ENCODE data around the gene NDP. TPM values are rescaled to one million over a fixed set of nuclear protein-coding genes. Genes with fewer than 3 reads are reported as not detected.

The NDP gene
- total and polyA plus RNA-seq, 2 donors (not counting 1 experiment from before 2014, with no cell fraction given): not detected

DNA sequence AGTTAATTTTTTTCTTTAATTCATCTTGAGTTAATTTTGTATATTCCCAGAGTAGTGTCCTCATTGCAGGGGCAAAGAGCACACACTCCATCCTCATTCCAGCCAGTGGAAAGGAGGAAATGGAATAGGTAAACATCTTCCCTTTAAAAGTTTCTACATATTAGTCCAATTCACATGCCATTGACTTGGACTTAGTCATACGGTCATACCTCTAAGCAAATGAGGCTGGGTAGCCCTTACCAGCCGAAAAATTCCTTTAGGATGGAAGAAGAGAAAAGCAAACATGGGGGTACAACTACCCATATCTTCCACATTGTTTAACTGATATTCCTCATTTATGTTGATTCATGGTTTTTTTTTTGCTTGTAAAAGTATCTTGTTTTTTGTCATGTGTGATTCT is 37.4 kb upstream of the NDP start:
- no peak overlapping the region for H3K9ac ChIP-seq (ENCODE audit: low read length)
- H3K4me3 ChIP-seq (ENCODE audit: control extremely low read depth in 1 of 5, extremely low read depth in 1 of 5, insufficient read depth in 1 of 5, low read depth in 2 of 5, low read length in 4 of 5): no peak overlapping the region
- TF ChIP-seq EZH2 (IDR thresholded peaks at IDR 0.05; ENCODE audit: borderline replicate concordance, insufficient read depth, low read depth, low read length, poor library complexity, severe bottlenecking): no peak
- TF ChIP-seq, protein P1, sequence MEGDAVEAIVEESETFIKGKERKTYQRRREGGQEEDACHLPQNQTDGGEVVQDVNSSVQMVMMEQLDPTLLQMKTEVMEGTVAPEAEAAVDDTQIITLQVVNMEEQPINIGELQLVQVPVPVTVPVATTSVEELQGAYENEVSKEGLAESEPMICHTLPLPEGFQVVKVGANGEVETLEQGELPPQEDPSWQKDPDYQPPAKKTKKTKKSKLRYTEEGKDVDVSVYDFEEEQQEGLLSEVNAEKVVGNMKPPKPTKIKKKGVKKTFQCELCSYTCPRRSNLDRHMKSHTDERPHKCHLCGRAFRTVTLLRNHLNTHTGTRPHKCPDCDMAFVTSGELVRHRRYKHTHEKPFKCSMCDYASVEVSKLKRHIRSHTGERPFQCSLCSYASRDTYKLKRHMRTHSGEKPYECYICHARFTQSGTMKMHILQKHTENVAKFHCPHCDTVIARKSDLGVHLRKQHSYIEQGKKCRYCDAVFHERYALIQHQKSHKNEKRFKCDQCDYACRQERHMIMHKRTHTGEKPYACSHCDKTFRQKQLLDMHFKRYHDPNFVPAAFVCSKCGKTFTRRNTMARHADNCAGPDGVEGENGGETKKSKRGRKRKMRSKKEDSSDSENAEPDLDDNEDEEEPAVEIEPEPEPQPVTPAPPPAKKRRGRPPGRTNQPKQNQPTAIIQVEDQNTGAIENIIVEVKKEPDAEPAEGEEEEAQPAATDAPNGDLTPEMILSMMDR (IDR thresholded peaks at IDR 0.05): no peak
- POLR2A ChIA-PET: no interaction called here
- H4K20me1 ChIP-seq (ENCODE audit: control insufficient read depth, insufficient read depth, low read length, poor library complexity, severe bottlenecking): no peaks in the 10 kb centered on the region
- Mint-ChIP-seq H3K9me3 (ENCODE audit: insufficient read depth) (no peaks in the 10 kb centered on the region), H3K27ac (no peak overlapping the region), H3K4me1 (peaks cover 6% of the 10 kb centered on the region), H3K27me3 (no peaks in the 10 kb centered on the region), H3K4me3 (no peak overlapping the region)
- ATAC-seq (ENCODE audit: low read depth) (no peak), DNase-seq (no peak)
- H3K36me3 ChIP-seq (replicated peaks in 1 of 2; ENCODE audit: control extremely low read depth in 1 of 2, control insufficient read depth in 1 of 2, extremely low read depth in 1 of 2, insufficient read depth in 2 of 2, low read length in 1 of 2): no peaks in the 10 kb centered on the region
- intact Hi-C loops (cut with micrococcal nuclease): no loop called here
- no CpG with 5 or more reads among the region's 2 CpGs for WGBS (ENCODE audit: insufficient coverage)
- H2AFZ ChIP-seq (ENCODE audit: insufficient read depth, low read depth, low read length, poor library complexity, severe bottlenecking): no peak overlapping the region
- no peaks in the 10 kb centered on the region for H3K27me3 ChIP-seq (replicated peaks in 1 of 4; ENCODE audit: control extremely low read depth in 1 of 4, control insufficient read depth in 3 of 4, insufficient read depth in 4 of 4, low read length in 3 of 4)
- CTCF ChIA-PET: no interaction called here
- peaks cover 0 to 4% of the 10 kb centered on the region in 2 donors for H3K4me1 ChIP-seq (ENCODE audit: control insufficient read depth in 2 of 2, insufficient read depth in 2 of 2, low read length in 2 of 2)
- H3K79me2 ChIP-seq (ENCODE audit: control insufficient read depth, insufficient read depth, low read length): no peaks in the 10 kb centered on the region
- no peak overlapping the region for H3K4me2 ChIP-seq (replicated peaks; ENCODE audit: low read depth, low read length, poor library complexity, severe bottlenecking)
- H3K27ac ChIP-seq (ENCODE audit: low read length in 2 of 2): no peak overlapping the region
- H3K9me3 ChIP-seq (ENCODE audit: control extremely low read depth in 1 of 3, control insufficient read depth in 2 of 3, insufficient read depth in 1 of 3, low read length in 2 of 3): no peaks in the 10 kb centered on the region

DNA sequence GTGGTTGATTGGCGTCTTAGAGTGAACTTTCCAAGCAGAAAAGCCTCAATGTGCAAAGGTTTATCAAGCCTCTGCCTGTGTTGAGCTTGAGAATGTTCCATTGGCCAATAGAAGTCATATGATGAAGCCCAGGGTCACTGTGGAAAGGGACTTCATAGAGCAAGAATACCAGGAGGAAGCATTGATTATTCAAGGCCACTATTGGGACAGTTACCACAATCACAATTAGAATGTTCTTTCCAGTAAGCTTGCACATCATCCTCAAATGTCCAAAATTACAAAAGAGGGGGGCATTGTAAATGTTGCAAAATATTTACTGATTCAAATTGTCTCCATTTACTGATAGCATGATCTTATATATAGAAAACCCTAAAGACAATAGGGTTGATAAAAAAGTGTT is 32.9 kb upstream of the NDP start:
- no peaks in the 10 kb centered on the region for H3K79me2 ChIP-seq (ENCODE audit: control insufficient read depth, insufficient read depth, low read length)
- ChIA-PET POLR2A (no interaction called here), CTCF (no interaction called here)
- no peaks in the 10 kb centered on the region for H3K9me3 Mint-ChIP-seq (ENCODE audit: insufficient read depth)
- H3K4me1 ChIP-seq (ENCODE audit: control insufficient read depth in 2 of 2, insufficient read depth in 2 of 2, low read length in 2 of 2): no peaks in the 10 kb centered on the region
- no peak for TF ChIP-seq EZH2 (IDR thresholded peaks at IDR 0.05; ENCODE audit: borderline replicate concordance, insufficient read depth, low read depth, low read length, poor library complexity, severe bottlenecking)
- TF ChIP-seq, protein P1 (IDR thresholded peaks at IDR 0.05): no peak
- no peak overlapping the region for H3K4me3 ChIP-seq (ENCODE audit: control extremely low read depth in 1 of 5, extremely low read depth in 1 of 5, insufficient read depth in 1 of 5, low read depth in 2 of 5, low read length in 4 of 5)
- no peaks in the 10 kb centered on the region for H3K4me1 Mint-ChIP-seq
- no peak overlapping the region for H3K4me3 Mint-ChIP-seq
- H2AFZ ChIP-seq (ENCODE audit: insufficient read depth, low read depth, low read length, poor library complexity, severe bottlenecking): no peak overlapping the region
- no peaks in the 10 kb centered on the region for H3K36me3 ChIP-seq (replicated peaks in 1 of 2; ENCODE audit: control extremely low read depth in 1 of 2, control insufficient read depth in 1 of 2, extremely low read depth in 1 of 2, insufficient read depth in 2 of 2, low read length in 1 of 2)
- no peaks in the 10 kb centered on the region for H3K27me3 ChIP-seq (replicated peaks in 1 of 4; ENCODE audit: control extremely low read depth in 1 of 4, control insufficient read depth in 3 of 4, insufficient read depth in 4 of 4, low read length in 3 of 4)
- ATAC-seq (ENCODE audit: low read depth): no peak
- no peaks in the 10 kb centered on the region for H3K9me3 ChIP-seq (ENCODE audit: control extremely low read depth in 1 of 3, control insufficient read depth in 2 of 3, insufficient read depth in 1 of 3, low read length in 2 of 3)
- no CpG with 5 or more reads among the region's 1 CpG for WGBS (ENCODE audit: insufficient coverage)
- H3K9ac ChIP-seq (ENCODE audit: low read length): no peak overlapping the region
- H4K20me1 ChIP-seq (ENCODE audit: control insufficient read depth, insufficient read depth, low read length, poor library complexity, severe bottlenecking): no peaks in the 10 kb centered on the region
- H3K27ac Mint-ChIP-seq: no peak overlapping the region
- no peaks in the 10 kb centered on the region for H3K27me3 Mint-ChIP-seq
- no peak overlapping the region for H3K27ac ChIP-seq (ENCODE audit: low read length in 2 of 2)
- DNase-seq: no peak
- intact Hi-C loops (cut with micrococcal nuclease): no loop called here
- no peak overlapping the region for H3K4me2 ChIP-seq (replicated peaks; ENCODE audit: low read depth, low read length, poor library complexity, severe bottlenecking)
